Stimulated activated CD4-positive, alpha-beta T cell treated with anti-CD3 and anti-CD28 coated beads, Interleukin-15, amount 100 ng/mL, for 1 hour (primary cell): ENCODE measurements around the gene ZNF649.
"Not testable (repeated sequence)": the region's sequence is repeated elsewhere in the genome, so short reads cannot be mapped to it uniquely, and the experiment has no call there.

ENCODE experiments used
- DNase-seq, 2 donors: peaks; one replicate each; pipeline ENCODE4 v3.0.0-alpha.2; 2020; ENCODE audit warnings: low read depth in 1 of 2, low spot score in 1 of 2

The ZNF649 gene

GRCh38 chr19:51904331-51905165 lies at the start of gene ZNF649:
ZNF649 (minus strand) TSS chr19:51905017; CDS start chr19:51900107, 4,910 bp downstream.
- peak; percentile 58 to 67 for DNase-seq

DNA sequence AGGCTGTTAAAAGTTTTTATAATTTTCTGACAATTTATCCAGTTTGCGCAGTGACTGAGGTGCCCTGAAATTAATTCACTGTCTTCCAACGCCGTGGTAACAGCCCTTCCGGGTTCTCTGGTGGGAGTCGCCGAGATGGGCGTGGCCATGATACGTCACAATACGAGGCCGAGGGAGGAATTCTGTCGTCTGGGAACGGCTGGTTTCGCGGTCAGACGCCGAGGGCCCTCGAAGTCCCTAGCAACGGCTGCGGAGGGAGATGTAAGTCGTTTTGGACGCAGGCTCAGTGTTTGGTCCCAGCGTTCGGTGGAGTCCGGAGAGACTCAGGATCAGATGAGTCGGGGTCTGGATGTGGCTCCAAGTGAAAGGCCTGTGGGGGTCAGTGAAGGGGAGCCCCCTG lies 44.2 kb upstream of the ZNF649 start:
- DNase-seq, result no peak

GRCh38 chr19:51946602-51947001 lies 41.8 kb upstream of the ZNF649 start:
- DNase-seq, result no peak

- no peak for DNase-seq
Observed at GRCh38 chr19:51944798-51945552, 40.2 kb upstream of the ZNF649 start.

- no peak for DNase-seq
Observed at GRCh38 chr19:51938936-51939335, 34.1 kb upstream of the ZNF649 start.

- DNase-seq, result no peak
Observed at GRCh38 chr19:51931921-51932320, 27.1 kb upstream of the ZNF649 start.

- no peak for DNase-seq
Observed at GRCh38 chr19:51927859-51928258, 23.0 kb upstream of the ZNF649 start.

- DNase-seq, result peak; percentile 63 to 68
Observed at GRCh38 chr19:51926784-51927741, 22.2 kb upstream of the ZNF649 start, which contains the start of gene ZNF613. ZNF613 (plus strand) TSS chr19:51927472; CDS start chr19:51936221, 8,749 bp downstream.

DNA sequence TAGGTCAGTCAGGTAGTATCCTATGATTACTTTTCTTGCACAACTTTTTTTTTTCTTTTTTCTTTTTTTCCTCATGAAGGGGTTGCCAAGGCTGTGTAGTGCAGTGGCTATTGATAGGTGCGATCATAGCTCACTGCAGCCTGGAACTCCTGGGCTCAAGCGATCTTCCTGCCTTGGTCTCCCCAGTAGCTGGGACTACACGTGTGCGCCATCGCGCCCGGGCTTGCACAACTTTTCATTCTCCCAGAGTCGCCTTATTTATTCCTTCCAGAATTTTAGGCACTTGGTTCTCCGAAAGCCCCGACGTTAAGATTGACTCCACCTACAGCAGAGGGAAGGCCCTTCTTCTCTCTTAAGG lies 21.6 kb upstream of the ZNF649 start:
- no peak for DNase-seq

DNA sequence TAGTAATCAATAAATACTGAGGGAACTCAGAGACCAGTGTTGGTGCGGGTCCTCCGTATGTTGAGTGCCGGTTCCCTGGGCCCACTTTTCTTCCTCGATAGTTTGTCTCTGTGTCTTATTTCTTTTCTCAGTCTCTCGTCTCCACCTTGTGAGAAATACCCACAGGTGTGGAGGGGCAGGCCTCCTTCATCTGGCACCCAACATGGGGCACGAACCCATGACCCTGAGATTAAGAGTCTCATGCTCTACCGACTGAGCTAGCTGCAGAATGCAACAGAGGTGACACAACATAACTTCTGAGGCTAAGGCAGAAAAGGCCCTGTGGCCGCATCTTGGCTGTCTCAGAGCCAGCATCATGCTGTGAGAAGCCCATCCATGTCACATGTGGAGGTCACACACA lies 17.1 kb upstream of the ZNF649 start:
- DNase-seq, result no peak

DNA sequence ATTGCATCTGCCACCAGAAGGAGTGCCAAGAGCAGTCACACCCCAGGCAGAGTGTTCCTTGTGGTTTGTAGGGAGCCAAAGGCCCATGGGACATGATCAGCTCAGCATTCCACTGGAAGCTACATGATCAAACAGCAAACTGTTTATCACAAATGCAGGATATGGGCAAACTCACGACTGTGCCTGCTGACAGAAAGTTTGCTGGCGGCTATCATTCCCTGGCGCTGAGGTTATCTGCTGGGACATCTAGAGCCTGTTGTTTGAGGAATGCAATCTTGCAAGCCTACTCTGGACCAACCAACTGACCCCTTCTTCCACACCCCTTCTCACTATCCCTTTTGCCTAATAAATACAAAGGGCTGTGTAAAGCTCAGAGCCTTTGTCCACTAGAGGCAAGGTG lies 14.8 kb upstream of the ZNF649 start:
- no peak for DNase-seq

- DNase-seq, result no peak
Observed at GRCh38 chr19:51916167-51916566, 11.3 kb upstream of the ZNF649 start.

- no peak for DNase-seq
Observed at GRCh38 chr19:51915324-51915867, 10.6 kb upstream of the ZNF649 start.

DNA sequence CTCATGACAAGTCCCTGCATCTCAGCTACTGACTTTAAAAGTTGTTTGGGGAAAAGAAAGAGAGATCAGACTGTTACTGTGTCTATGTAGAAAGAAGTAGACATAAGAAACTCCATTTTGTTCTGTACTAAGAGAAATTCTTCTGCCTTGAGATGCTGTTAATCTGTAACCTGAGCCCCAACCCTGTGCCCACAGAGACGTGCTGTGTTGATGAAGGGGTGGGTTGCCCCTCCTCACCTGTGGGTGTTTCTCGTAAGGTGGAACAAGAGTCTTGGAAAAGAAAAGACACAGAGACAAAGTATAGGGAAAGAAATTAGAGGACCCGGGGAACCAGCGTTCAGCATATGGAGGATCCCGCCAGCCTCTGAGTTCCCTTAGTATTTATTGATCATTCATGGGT lies 3.2 kb upstream of the ZNF649 start:
- DNase-seq, result not testable (repeated sequence)

DNA sequence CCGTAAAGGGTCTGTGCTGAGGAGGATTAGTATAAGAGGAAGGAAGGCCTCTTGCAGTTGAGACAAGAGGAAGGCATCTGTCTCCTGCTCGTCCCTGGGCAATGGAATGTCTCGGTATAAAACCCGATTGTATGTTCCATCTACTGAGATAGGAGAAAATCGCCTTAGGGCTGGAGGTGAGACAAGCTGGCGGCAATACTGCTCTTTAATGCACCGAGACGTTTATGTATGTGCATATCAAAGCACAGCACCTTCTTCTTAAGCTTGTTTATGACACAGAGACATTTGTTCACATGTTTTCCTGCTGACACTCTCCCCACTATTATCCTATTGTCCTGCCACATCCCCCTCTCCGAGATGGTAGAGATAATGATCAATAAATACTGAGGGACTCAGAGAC lies 1.3 kb upstream of the ZNF649 start:
- DNase-seq, result not testable (repeated sequence)

- not testable (repeated sequence) for DNase-seq
Observed at GRCh38 chr19:51905639-51906038, 822 bp upstream of the ZNF649 start.

GRCh38 chr19:51905206-51905605 lies 389 bp upstream of the ZNF649 start:
- DNase-seq, result no peak

- no peak for DNase-seq
Observed at GRCh38 chr19:51903192-51903591, 1.6 kb downstream of the ZNF649 start.

DNA sequence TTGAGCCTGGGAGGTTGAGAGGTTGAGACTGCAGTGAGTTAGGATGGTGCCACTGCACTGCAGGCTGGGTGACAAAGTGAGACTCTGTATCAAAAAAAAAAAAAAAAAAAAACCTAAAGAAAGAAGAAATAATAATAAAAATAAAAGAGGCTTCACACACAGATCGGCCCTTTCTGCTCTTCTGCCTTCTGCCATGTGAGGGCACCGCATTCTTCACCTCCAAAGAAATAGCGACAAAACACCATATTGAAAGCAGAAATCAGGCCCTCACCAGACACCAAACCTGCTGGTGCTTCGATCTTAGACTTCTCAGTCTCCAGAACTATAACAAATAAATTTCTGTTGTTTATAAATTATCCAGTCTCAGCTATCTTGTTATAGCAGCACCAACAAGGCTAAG lies 3.0 kb downstream of the ZNF649 start:
- no peak for DNase-seq

GRCh38 chr19:51891193-51891747 lies 13.5 kb downstream of the ZNF649 start:
- DNase-seq, result no peak

DNA sequence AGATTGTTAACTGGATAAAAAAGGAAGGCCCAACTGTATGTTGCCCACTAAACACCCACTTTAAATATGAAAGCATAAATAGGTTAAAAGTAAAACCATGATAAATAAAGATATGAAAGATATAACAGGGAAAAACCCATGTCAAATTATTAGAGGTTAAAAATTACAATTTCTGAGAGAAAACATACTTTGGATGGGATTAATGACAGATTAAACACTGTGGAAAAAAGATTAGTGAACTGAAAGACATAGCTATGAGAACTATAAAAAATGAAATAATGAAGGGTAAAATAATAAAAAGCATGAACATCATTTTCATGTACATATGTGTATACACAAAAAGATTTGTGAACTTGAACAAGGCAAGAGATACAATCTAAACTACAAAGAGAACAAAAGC lies 14.9 kb downstream of the ZNF649 start:
- no peak for DNase-seq
